OCI-LY3 (cell line): ENCODE results near the gene MACC1.

ENCODE experiments used
- H2AFZ ChIP-seq: fragments of 200-600, 300-600 bp; shearing (Covaris generic); 2 replicates; pipeline ENCODE4 v1.6.0; 2014; ENCODE audit warnings: antibody characterized with exemption, low read depth, low read length
- H3K27ac ChIP-seq: fragments of 200-600, 300-600 bp; sonication (generic); 2 replicates; pipeline ENCODE4 v1.5.1; 2014; ENCODE audit warnings: mild to moderate bottlenecking, low read length, moderate library complexity, mixed read lengths
- H3K27me3 ChIP-seq: fragments of 200-600, 300-600 bp; sonication (generic); 2 replicates; pipeline ENCODE4 v1.6.1; 2014; ENCODE audit warnings: low read depth, low read length, mixed read lengths
- H3K36me3 ChIP-seq: fragments of 200-600, 300-600 bp; sonication (generic); replicated peaks from 2 replicates; pipeline ENCODE3; 2014; ENCODE audit warnings: low read depth, low read length, mixed read lengths
- H3K4me1 ChIP-seq: fragments of 300-600, 200-600 bp; sonication (generic); 2 replicates; pipeline ENCODE4 v1.6.1; 2014; ENCODE audit warnings: low read length, mixed read lengths
- H3K4me2 ChIP-seq: fragments of 200-600, 300-600 bp; sonication (generic); 2 replicates; pipeline ENCODE4 v1.6.1; 2014; ENCODE audit warnings: low read length, mixed read lengths
- H3K4me3 ChIP-seq: fragments of 300-600, 200-600 bp; sonication (generic); 2 replicates; pipeline ENCODE4 v1.5.1; 2014; ENCODE audit warnings: antibody characterized with exemption, mild to moderate bottlenecking, low read length, moderate library complexity
- H3K79me2 ChIP-seq: fragments of 300-600, 200-600 bp; shearing (Covaris generic); 2 replicates; pipeline ENCODE4 v1.6.1; 2014; ENCODE audit warnings: mild to moderate bottlenecking, low read length, mixed read lengths
- H3K9ac ChIP-seq: fragments of 300-600, 200-600 bp; shearing (Covaris generic); 2 replicates; pipeline ENCODE4 v1.6.0; 2014; ENCODE audit warnings: mild to moderate bottlenecking, low read length, moderate library complexity
- H3K9me3 ChIP-seq: fragments of 200-600, 300-600 bp; shearing (Covaris generic); 2 replicates; pipeline ENCODE4 v1.6.1; 2014; ENCODE audit warnings: low read length, mixed read lengths; ENCODE audit not compliant: insufficient read depth
- H4K20me1 ChIP-seq: fragments of 200-600, 300-600 bp; sonication (generic); 2 replicates; pipeline ENCODE4 v1.6.1; 2016; ENCODE audit warnings: low read length, mixed read lengths; ENCODE audit not compliant: insufficient read depth
- EZH2phosphoT487 ChIP-seq: fragments of 200-600 bp; shearing (Covaris generic); IDR thresholded peaks from 2 replicates; pipeline ENCODE4 v1.6.1; 2018; ENCODE audit warnings: antibody characterized with exemption, mixed run types, low read depth
- TF ChIP-seq, protein P1 (sequence below): fragments of 200-600, 300-600 bp; sonication (generic); IDR thresholded peaks from 2 replicates; pipeline ENCODE4 v1.5.1; 2014; ENCODE audit warnings: antibody characterized with exemption, low read length, low read depth

The MACC1 gene

DNA sequence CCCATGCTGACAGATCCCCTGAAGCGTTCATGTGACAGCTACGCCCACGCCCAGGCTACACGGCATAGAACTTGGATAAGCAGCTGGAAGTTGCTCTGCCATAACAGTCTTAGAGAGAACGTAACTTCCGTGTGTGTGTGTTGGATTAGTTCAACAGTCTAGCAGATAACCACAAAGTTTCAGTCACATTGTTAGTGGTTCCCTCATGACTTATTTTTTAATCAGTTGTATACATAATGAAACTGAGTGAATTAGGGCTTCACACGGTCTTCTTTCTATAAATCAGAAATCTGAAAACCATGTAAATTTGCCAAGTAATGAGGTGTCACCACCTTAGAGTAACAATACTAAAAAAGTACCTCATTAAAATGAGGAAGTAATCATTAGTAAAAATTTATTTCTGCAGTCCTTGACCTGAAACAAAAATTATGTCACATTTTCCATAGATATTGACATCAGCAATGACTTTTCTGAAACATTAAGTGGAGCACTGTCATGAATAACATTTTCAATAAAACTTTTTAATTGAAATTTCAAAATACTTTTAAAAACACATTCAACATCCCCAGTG lies 21.7 kb upstream of the MACC1 start:
- peak overlapping the region; percentile 92 for H3K4me2 ChIP-seq
- no peaks in the 10 kb centered on the region for H3K9me3 ChIP-seq
- no peaks in the 10 kb centered on the region for H4K20me1 ChIP-seq
- H3K27me3 ChIP-seq: peaks cover 8% of the 10 kb centered on the region
- no peaks in the 10 kb centered on the region for H3K36me3 ChIP-seq
- peak overlapping the region; percentile 61; the same call in 1 of the 2 replicates for H3K9ac ChIP-seq
- TF ChIP-seq, protein P1, sequence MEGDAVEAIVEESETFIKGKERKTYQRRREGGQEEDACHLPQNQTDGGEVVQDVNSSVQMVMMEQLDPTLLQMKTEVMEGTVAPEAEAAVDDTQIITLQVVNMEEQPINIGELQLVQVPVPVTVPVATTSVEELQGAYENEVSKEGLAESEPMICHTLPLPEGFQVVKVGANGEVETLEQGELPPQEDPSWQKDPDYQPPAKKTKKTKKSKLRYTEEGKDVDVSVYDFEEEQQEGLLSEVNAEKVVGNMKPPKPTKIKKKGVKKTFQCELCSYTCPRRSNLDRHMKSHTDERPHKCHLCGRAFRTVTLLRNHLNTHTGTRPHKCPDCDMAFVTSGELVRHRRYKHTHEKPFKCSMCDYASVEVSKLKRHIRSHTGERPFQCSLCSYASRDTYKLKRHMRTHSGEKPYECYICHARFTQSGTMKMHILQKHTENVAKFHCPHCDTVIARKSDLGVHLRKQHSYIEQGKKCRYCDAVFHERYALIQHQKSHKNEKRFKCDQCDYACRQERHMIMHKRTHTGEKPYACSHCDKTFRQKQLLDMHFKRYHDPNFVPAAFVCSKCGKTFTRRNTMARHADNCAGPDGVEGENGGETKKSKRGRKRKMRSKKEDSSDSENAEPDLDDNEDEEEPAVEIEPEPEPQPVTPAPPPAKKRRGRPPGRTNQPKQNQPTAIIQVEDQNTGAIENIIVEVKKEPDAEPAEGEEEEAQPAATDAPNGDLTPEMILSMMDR: no peak
- TF ChIP-seq EZH2phosphoT487: peak; percentile 90
- no peaks in the 10 kb centered on the region for H3K79me2 ChIP-seq
- H3K27ac ChIP-seq: peak overlapping the region; percentile 62
- H3K4me3 ChIP-seq: peak overlapping the region; percentile 72
- no peak overlapping the region for H2AFZ ChIP-seq
- peaks cover 80% of the 10 kb centered on the region for H3K4me1 ChIP-seq

DNA sequence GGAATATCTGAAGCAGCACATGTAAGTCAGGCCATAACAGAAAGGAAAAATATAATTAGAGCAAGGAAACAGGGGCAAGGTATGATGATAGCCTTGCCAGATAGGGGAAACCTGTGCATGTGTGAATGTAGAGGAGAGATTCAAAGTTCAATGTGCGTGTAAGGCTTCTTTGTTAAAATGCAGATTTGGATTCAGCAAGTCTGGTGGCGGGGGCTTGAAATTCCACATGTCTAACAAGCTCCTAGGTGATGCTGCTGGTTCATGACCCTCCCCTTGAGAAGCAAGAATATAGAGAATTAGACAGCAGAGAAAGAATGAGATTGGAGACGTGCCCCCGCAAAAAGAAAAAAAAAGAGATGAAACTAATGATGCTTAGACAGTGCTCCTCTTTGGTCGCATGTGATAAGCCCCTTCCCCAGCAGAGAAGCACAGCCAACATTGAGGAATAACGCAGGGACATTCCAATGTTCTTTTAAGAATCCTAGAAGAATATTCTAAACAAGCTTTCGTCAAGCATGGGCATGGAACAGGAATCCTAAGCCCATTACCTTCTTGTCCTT lies 21.1 kb upstream of the MACC1 start:
- Histone ChIP-seq H3K27ac (peak overlapping the region; percentile 62), H3K4me2 (peak overlapping the region; percentile 92), H2AFZ (no peak overlapping the region), H3K9ac (peak overlapping the region; percentile 61; the same call in 1 of the 2 replicates), H4K20me1 (no peaks in the 10 kb centered on the region), H3K4me1 (peaks cover 82% of the 10 kb centered on the region), H3K9me3 (no peaks in the 10 kb centered on the region), H3K36me3 (no peaks in the 10 kb centered on the region), H3K79me2 (no peaks in the 10 kb centered on the region), H3K4me3 (peak overlapping the region; percentile 72), H3K27me3 (peaks cover 8% of the 10 kb centered on the region)
- TF ChIP-seq EZH2phosphoT487: no peak
- TF ChIP-seq, protein P1: no peak

DNA sequence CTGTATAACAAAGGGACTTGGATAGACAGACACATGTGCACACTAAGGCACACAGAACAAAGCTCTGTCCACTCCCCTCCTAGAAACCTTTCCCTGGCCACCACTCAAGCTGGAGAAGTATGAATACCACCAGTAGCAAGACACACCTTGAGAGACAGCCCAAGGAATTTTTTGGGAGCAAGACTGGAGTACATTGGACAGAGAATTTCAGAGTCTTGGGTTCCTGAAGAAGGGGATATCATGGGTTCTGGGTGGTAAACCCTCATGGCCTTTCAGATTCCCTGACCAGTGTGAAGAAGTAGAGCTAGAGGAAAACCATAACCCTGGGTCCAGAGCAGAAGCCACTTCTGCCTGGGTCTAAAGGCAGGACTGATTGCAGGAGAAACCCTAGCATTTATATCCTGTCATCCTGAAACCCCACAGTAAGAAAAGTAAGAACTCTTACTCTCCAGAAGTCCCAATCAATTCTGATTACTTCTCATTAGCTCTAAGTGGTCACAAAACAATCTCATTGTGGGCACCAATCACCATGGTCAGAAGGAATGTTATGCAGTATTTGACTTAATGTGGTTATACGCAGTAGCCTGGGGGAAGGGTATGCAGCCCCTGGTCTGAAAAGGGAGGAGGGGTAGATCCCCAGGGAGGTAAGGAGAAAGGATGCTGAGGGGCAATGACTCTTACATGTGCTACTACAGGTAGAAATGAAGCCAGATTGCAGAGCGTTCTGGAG lies 20.4 kb upstream of the MACC1 start:
- Histone ChIP-seq H3K79me2 (no peaks in the 10 kb centered on the region), H3K4me1 (peaks cover 84% of the 10 kb centered on the region), H3K9ac (peak overlapping the region; percentile 61; the same call in 1 of the 2 replicates), H2AFZ (no peak overlapping the region), H3K27me3 (peaks cover 8% of the 10 kb centered on the region), H3K4me2 (peak overlapping the region; percentile 92), H3K4me3 (peak overlapping the region; percentile 72; the same call in 1 of the 2 replicates), H3K9me3 (no peaks in the 10 kb centered on the region), H3K36me3 (no peaks in the 10 kb centered on the region), H3K27ac (peak overlapping the region; percentile 62; the same call in 1 of the 2 replicates), H4K20me1 (no peaks in the 10 kb centered on the region)
- TF ChIP-seq, protein P1: no peak
- no peak for TF ChIP-seq EZH2phosphoT487

DNA sequence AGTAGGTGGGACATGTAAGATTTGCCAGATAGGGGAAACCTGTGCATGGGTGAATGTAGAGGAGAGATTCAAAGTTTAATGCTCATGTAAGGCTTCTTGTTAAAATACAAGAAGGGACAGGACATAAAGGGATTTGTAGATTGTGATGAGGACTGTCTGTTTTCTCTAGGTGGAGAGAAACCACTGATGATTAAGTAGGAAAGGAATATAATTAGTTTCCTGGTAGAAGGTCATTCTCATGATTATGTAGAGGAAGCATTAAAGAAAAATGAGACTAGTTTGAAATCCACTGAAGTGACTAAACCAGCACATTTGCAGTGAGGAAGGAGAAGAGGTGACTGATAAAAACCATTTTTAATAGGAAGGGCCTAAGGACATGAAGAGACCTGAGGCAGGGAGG lies 19.6 kb upstream of the MACC1 start:
- TF ChIP-seq, protein P1: no peak
- no peak for TF ChIP-seq EZH2phosphoT487
- Histone ChIP-seq H3K4me3 (no peak overlapping the region), H4K20me1 (no peaks in the 10 kb centered on the region), H3K9me3 (no peaks in the 10 kb centered on the region), H3K27me3 (peaks cover 8% of the 10 kb centered on the region), H2AFZ (no peak overlapping the region), H3K4me2 (no peak overlapping the region; the same call in 1 of the 2 replicates), H3K79me2 (no peaks in the 10 kb centered on the region), H3K4me1 (peaks cover 78% of the 10 kb centered on the region), H3K9ac (no peak overlapping the region; the same call in 1 of the 2 replicates), H3K27ac (no peak overlapping the region), H3K36me3 (no peaks in the 10 kb centered on the region)
